ENCODE measurements around the gene RTN1.
A peak's percentile ranks its signal among the peaks of the same experiment; 100 is the strongest.

The RTN1 gene

DNA sequence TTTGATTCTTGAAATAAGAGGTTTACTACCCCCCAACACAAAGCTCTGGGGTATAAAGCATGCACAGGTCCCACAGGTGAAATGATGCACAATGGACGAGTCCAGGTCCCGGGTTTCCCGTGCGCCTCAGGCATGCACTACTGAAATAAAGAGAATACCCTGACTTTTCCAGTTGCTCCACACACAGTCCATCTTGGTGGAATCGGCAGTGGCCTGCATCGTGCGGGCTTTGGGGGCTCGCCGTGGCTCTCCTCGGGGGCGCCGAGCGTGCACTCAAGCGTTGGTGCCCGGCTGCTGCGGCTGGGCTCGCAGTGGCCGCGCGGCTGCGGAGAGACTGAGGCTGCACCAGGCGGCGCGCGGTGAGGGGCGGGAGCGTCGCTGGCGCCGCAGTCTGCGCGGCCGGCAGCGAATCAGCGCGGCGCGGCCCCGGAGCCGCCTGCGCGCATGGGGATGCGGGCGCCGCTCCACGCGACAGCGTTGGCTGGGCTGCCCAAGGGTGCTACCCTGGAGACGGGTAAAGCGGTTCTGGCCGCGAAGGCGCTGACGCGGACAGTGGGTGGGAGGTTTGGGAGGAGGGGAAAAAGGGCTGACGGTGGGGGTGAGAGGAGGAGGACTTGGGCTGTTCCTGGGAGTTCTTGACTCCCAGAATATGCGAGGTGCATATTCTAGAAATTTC lies 240.2 kb downstream of the RTN1 start:
- DNase-seq (ENCODE audit: low read depth in 3 of 3) = peak in 1 of 3 experiments; percentile 2

DNA sequence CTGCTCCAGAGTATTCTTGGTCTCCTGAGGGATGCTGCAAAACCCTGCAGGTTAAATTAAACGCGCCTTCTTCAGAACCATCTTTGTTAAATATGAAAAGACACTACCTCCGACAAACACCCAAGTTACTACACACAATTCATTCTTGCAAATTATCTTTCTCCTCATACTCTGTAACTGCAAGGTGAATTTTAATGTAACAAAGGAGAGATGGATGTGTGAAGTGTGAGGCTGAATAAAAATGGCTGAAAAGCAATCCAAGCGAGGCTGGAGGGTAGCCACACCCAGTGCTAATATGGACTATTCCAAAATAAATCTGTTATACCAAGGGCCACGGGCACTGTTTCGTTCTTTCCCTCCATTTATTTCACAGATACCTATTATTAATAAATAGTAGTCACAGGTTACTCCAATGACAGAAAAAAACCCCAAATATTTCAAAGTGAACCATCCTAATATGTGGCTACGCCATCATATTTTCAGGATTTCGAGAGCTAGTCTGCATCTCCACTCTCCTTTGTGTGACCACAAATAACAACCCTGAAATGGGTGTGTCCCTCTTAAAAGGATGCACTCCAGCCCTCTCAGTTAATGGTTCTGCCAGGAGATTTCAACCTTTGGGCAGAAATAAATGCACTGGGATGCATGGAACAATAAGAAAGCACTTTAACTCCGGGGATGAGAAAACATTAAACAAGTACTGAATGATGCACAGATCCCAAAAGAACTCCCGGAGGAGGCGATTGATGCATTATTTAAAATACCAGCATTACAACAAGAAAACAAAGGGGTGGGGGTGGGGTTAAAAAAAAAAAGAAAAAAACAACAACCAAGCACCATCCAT lies 240.9 kb downstream of the RTN1 start:
- DNase-seq (ENCODE audit: low read depth in 3 of 3) = no peak

DNA sequence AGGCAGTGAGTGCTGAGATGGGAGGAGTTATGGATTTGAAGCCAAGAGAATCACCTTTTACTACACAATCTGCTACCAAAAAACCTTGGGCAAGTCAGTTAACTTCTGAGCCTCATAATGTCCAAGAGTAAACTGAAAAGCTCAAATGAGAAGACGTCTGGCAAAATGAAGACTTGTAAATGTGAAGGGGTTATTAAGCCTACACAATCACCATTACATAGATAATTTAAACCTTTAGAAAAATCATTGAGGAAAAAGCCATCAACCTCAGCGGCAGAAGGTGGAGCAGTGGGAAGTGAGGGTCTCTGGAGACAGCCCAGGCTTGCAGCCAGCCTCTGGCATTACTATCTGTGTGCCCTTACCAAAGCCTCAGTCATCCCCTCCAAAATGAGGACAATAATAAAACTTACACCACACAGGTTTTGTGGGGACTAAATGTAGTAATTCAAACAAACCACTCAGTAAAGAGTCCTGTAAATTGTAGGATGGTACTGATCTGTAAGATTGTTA lies 243.5 kb downstream of the RTN1 start:
- DNase-seq (ENCODE audit: low read depth in 3 of 3) = no peak

DNA sequence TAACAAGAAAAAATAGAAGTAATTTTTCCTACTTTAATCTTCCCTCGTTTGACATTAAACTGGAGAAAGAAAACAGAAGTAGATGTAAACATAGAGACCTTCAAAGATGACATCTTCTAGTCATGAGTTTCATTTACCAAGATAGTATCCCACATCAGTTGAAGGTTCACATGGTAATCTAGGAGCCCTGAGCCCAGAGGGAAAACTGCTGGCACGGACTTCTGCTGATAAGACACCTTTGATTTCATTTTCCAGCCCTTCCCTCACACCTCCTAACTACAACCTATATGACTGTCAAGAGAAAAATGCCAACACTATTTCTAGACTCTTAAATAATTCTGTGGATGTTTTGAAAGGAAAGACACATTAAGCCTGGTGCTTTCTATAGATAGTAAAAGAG lies 247.9 kb downstream of the RTN1 start:
- DNase-seq (ENCODE audit: low read depth in 3 of 3) = no peak

DNA sequence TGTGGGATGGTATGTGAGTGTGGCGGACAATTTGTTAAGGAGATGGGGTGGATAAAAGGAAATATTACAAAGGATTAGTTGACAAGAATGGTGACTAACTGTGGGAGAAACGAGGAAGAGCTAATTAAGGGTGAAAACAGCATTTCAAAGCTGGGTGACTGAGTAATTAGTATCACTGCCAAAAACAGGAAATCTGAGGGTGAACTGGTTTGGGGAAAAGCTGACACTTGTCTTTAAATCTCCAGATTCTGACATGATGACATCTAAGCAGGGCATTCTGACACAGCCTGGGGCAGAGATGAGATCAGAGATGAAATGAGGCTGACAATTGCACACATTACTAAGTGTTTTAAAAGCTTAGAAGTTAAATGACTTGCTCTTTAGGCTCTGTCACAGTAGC lies 251.5 kb downstream of the RTN1 start:
- DNase-seq (ENCODE audit: low read depth in 3 of 3) = no peak

DNA sequence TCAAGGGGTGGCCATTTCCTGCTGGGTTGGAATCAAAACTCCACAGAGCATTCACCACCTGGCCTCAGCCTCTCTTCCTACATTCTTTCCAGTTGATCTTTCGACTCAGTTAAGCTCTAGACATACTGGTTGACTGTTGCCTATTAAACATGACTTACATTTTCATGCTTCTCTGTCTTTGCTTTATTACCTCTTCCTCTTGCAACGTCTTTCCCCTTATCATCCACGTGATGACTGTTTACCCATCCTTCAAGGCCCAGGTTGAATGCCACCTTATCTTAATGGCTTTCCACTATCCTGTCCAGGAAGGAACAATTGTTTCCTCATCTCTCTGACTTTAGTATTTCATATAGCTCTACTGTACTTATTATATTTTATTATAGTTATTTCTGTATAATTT lies 269.5 kb downstream of the RTN1 start:
- no peak for DNase-seq (ENCODE audit: low read depth in 3 of 3)

DNA sequence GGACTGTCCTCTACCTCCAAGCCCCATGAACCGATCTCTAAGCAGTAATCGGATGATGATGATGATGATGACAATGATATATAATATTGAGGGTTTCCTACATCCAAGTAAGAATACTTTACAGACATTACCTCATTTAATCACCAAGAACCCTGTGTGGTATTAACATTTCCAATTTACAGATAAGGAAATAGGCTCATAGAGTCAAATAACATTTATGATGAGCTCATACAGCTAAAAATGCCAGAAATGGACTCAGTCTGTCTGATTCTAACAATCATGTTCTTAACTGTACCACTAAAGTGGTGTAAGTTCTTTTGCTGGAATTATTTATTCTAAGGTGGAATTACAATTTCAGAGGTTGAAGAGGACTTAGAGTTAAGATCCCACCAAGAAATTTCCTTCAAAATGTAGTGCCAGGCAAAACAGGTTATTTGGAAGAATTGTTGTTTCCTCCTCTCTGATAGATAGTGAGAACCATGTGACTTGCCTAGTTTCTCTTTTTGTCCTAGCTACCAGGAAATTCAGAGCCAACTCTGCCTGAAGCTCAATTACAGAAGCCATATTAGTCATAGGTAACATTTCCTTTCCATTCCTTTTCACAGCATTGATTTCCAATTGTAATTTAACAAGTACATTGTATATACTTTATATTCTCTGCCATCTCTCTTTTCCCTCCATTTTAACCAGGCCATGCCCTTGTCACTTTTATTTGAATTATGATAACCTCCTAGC lies 270.2 kb downstream of the RTN1 start:
- DNase-seq (ENCODE audit: low read depth in 3 of 3) = no peak

DNA sequence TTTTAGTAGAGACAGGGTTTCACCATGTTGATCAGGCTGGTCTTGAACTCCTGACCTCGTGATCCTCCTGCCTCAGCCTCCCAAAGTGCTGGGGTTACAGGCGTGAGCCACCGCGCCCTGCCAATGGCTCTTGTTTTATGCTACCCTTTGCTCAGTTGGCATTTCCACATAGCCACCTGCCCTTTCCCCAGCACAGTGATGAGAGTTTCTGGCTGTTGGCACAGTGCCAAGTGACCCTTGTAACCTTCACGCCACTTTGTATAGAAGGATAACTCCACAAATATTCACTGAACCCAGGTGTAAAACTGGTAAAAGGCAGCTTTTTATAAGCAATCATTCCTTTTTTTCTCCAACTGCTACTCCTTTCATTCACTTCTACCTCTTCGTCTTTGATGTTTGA lies 275.5 kb downstream of the RTN1 start:
- DNase-seq (ENCODE audit: low read depth in 3 of 3) = no peak

DNA sequence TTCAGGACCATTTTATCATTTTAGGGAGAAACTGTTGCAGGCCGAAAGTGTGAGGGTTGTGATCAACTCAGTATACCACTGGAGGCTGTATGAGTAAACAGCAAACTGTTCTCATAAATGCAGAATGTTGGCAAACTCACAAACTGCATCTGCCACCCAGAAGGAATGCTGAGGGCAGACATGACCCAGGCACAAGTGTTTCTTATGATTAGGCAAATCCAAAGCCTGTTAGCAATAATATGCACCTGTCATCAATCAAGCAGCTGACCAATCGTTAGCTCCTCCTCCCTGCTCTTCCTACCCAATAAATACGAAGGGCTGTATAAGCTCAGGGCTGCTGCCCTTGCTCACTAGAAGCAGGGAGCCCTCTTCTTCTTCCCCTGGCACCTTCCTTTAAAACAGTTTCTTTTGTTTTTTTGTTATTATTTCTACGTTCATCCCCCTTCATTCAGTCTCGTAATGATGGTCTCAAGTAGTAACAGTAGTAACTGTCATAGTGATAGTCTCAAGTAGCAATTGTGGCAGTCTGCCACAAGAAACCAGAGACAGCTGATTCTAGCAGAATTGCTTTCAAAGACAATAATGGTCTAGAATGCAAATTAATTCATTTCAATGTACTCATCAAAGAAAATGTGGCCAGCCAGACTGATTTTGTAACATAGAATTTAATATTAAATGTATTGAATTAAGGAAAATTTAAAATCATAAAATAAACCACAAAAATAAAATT lies 278.8 kb downstream of the RTN1 start:
- DNase-seq (ENCODE audit: low read depth in 3 of 3) = no peak

DNA sequence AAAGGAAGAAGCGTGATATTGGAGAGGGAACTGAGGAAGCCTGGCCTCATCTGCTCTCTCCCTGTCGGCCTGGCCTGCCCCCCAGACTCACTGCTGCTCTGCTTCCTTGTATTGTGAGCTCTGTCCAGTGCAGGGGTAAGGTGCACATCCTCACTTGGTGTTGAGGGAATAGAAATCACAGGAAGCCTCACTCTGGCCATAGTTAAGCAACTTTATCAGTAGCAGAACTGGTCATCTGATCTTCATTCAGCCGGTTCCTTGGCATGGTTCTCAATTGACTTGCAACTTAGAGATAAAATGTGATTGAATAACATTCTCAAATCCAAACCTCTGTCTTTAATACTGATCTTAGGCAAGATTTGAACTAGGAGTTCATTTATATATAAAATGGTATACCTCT lies 282.5 kb downstream of the RTN1 start:
- no peak for DNase-seq (ENCODE audit: low read depth in 3 of 3)

DNA sequence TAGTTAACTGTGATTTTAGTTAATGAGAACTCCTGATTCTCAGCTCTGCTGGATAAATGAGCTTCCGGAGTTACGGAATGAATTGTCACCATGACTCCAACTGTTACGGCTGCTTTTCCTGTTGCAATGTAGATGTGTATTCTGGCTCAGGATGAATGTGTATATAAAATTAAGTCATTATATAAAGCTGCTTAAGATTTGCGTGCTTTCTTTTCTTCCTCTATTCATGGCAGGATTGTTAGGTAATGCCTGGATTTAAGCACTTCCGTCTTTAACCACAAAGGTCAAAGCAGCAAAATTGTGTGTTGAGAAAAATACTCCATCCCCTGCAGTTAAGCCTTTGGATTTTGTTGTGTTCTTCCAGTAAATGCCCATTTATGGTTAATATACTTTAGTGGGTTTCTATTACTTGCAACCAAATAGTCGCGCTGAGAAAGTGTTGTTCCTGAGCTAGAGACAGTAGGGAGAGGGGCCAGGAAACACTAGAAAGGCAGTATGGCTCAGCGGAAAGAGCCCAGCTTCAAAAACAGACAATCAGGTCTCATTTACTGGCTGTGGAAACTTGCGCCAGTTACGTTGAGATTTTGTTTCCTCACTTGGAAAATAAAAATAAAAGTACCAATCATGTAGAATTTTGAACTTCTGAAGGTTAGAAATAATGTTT lies 284.6 kb downstream of the RTN1 start:
- no peak for DNase-seq (ENCODE audit: low read depth in 3 of 3)

DNA sequence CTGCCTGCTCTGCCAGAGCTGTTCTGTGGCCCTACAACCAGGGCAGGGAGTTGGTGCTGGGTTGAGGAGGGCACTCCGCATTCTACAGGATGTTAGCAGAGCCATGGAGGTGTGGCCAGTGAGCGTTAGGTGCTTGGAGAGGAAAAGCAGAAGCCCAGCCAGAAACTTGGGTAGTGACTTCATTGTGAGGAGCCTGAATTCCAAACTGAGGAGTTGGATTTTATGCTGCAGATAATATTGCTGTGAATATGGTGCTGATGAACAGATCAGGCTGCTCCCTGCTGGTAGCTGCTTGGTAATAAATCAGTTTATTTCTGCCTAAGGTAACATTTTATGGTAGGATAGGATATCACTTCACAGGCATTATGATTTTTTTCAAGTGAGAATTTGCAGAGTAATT lies 286.8 kb downstream of the RTN1 start:
- no peak for DNase-seq (ENCODE audit: low read depth in 3 of 3)

DNA sequence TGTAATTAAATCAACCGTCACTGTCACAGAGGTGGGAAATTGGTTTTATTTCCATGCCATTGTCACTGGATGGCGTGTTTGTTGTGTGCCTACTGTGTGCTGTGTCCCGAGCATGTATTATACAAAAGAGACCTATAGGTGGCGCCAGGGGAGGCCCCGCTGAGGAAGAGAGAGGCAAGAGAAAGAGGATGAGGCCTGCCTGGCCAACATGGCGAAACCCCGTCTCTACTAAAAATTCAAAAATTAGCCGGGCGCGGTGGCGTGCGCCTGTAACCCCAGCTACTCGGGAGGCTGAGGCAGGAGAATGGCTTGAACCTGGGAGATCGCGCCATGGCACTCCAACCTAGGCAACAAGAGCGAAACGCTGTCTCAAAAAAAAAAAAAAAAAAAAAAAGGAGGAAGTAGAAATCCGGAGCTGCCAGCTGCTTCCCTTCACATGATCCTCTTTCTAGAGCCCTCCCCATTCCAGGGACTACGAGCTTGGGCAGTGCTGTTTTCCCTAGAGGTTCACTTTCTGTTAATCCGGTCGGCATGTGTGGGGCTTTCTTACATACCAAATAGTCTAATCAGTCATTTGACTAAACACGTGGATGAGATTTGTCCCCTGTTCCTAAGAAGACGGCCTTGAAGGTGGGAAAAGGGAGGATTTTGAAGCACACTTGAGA lies 287.6 kb downstream of the RTN1 start:
- DNase-seq (ENCODE audit: low read depth in 3 of 3) = no peak

DNA sequence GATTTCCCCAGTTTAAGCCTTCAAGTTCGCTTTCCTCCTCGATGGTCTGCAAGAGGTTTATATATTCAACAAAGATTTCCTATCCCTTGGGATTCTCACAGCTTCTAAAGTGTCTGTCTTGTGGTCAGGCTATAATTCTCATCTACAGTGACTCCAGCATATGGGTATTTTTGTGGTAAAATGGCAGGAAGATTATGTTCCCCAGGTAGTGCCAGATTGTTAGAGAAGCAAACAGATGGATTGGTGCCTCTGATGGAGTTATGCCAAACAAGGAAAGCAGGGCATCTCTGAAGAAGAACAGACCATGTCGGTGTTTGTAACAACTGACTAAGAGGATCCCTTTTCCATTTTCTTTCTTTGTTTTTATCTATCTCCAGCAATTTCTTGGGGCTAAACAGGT lies 288.4 kb downstream of the RTN1 start:
- no peak for DNase-seq (ENCODE audit: low read depth in 3 of 3)

DNA sequence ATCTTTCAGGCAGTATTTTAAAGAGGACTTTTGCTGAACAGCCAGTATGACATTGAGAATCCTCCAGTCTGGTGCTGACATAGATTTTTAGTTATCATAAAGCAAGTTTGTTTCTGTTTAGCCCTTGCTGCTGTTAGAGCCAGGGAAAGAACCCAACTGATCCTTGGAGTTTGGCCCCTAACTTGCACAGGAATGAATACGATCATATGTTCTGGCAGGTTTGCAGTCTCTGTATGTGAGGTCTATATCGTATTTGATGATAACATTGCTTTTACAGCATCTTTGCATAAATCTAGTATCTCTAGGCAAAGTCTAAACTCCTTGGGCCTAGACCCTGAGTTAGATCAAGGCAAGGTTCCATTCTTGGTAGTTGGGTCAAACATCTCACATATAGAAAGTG lies 289.7 kb downstream of the RTN1 start:
- DNase-seq (ENCODE audit: low read depth in 3 of 3) = no peak

DNA sequence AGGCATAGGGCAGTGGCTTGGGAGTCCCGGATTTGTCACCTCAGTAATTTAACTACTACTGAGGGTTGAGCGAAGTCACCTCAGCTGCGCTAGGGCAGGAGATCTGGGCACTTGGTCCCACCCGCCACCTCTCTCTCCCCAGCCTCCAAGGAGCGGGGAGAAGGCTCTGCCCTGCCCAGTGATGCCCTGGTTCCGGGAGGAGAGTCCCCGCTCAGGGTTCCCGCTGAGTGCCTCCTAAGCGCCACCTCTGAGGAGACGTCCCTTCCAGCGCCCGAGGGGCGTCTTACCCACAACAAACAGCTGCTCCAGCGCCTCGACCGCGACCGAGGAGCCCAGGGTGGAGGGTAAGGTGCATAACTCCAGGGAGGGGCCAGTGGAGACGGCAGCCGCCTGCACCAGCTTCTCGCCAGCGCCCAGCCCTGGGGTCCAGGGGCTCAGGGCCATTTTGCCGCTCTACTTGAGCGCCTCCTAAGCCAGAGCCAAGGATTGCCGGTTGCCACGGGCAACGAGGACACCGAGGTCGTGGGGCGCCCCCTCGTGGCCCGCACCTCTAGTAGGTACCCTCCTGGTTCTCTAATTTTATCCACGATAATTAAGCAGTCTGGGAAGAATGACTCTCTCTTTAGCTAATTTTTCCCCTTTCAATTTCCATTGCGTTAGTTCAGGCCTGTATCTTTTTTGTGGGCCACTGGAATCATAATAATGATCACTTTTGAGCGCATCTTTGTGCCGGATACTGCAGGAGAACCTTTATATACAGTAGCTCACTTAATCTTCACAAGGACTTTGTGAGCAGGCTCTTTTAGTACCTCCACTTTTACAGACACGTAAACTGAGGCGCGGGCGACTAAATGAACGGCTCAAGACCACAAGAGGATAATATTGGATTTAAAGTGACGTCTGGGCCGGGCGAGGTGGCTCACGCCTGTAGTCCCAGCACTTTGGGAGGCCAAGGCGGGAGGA lies 294.0 kb downstream of the RTN1 start, which contains the start of gene CCDC175:
TSS of gene CCDC175 (minus strand) at position 481 of the 963 bp plus-strand sequence. CDS start at position 444, 37 bp downstream.
- DNase-seq (ENCODE audit: low read depth in 3 of 3) = peak; percentile 51 to 81 (median 66)

DNA sequence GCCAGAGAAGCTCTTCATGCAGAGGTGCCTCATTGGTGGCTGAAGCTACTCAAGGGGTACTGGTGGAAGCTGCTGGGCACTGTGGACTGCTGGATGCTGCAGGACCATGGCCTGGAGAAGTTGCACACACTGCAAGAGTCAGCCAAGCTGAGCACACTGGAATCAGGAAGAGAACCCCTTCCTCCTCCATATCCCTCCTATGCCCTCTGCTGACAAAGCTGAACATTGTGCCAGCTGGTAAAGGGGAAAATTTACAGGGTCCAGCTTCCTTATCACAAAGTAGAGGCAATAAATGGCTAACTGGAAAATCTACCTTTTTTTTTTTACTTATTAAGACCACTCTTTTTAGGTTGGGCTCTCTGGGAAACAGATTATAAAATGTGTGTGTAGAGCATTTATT lies 300.5 kb downstream of the RTN1 start:
- DNase-seq (ENCODE audit: low read depth in 3 of 3) = no peak

DNA sequence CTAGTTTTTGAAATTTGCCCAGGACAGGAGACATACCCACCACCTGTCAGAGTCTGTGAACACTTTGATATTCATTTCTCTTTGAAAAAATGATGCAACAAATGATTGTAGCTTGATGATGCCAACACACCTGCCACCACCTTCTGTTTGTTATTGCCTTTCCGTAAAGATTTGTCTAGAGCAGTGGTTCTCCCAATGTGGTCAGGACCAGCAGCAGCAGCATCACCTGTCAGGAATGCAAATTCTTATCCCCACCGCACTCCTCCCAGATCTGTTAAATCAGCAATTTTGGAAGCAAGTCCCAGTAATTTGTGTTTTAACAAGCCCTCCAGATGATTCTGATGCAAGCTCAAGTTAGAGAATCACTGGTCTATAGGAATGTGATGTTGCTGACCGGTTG lies 303.9 kb downstream of the RTN1 start:
- DNase-seq (ENCODE audit: low read depth in 3 of 3) = no peak

DNA sequence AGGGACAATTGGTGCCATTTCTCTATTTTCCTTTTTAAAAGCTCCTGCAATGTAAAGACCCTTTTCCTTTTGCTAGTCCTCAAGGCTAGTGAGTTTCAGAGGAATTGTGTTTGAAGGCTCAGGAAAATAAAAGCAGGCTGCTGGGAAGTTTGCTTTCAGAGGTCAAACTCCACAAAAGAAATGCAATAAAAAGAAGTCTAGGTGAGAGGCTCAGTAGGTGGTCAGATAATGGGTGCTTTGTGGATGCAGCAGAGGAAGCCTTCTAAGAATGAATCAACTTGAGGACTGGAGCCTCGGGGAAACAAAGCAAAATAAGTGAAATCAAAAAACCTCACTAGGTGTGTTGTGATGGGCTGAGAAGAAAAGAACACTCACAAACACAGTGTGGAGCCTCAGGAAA lies 304.3 kb downstream of the RTN1 start:
- DNase-seq (ENCODE audit: low read depth in 3 of 3) = no peak

All from stimulated activated CD4-positive, alpha-beta T cell treated with anti-CD3 and anti-CD28 coated beads, TNF-alpha, amount 100 ng/mL, for 24 hours (primary cell).